Cerebellar cortex (tissue), 1 donor: ENCODE data around the gene NUP98.
"Not testable (repeated sequence)": the region's sequence is repeated elsewhere in the genome, so short reads cannot be mapped to it uniquely, and the experiment has no call there.

Source experiments
- DNase-seq: peaks from one replicate; pipeline ENCODE4 v3.0.0-alpha.2; 2015; ENCODE audit warnings: low spot score

The NUP98 gene

DNA sequence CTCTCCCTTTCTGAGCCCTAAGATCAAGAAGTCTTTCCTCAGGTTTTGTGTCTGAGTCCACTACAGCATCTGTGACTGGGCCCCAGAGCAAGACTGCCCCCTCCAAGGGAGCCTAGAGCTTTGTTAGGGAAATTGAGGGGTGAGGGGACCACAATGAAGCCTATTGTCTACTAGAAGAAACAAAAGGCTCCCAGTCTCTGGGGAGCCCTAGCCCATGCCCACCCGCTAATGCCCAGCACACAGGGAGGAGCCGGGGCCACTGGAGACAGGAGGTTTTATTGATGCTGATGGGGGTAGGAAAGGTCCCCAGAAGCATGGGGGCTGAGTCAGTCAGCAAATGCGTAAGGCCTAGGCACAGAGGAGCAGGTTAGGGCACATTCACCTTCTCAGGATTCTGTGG is 29.4 kb upstream of the NUP98 start:
- no peak for DNase-seq

DNA sequence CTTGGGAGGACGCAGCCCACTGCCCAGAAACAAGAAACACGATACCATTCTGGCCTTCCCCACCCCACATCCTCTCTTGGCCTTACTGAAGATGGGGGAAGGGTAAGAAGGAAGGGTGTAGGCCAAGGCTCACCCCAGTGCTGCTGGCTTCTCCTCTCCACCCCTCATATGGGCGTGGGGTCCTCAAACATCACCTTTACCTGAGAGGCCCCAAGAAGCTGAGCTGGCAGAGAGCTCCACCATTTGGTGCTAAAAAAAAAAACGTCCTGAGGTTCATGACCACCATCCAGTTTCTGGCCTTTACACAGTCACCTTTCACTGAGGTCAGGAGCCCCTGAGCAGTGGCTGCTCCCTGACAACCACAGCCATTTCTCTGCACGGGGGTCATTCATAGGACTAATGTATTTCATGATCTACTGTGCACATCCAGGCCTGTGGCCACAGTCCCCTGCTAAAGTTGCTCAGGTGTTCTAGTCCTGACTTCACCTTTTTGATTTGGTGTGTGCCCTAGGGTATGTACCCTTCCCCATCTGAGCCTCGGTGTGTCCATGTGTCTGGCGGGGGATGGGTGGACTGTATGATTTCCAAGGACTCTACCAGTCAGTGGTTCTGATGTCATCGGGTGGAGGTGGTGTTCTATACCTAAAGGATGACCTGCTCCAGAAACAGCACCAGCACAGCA is 28.3 kb upstream of the NUP98 start:
- DNase-seq: no peak

DNA sequence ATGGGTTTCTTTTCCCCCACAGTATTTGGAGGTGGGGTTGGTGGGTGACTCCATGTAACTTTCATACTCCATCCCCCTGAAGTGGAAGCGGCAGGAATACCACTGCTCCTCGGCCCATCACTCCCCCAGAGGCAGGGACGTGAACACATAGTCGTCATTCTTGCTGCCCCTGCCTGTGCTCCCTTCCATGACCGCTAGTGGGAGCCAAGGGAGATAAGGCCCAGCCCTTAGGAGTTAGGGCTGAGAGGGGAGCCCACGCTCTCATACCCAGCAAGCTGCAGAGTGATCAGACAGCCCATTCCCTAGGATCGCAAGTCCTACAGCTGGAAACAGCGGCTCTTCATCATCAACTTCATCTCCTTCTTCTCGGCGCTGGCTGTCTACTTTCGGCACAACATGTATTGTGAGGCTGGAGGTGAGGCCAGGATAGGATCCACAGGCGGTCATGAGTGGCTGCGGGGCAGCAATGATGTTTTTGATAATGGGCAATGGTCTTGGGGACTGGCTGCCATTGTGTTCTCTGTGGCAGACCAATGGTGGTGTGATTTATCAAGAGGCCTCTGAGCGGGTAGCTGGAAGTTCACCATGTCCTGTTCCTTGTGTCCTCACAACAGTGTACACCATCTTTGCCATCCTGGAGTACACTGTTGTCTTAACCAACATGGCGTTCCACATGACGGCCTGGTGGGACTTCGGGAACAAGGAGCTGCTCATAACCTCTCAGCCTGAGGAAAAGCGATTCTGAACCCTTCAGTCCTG is 27.5 kb upstream of the NUP98 start:
- DNase-seq: peak; percentile 74

DNA sequence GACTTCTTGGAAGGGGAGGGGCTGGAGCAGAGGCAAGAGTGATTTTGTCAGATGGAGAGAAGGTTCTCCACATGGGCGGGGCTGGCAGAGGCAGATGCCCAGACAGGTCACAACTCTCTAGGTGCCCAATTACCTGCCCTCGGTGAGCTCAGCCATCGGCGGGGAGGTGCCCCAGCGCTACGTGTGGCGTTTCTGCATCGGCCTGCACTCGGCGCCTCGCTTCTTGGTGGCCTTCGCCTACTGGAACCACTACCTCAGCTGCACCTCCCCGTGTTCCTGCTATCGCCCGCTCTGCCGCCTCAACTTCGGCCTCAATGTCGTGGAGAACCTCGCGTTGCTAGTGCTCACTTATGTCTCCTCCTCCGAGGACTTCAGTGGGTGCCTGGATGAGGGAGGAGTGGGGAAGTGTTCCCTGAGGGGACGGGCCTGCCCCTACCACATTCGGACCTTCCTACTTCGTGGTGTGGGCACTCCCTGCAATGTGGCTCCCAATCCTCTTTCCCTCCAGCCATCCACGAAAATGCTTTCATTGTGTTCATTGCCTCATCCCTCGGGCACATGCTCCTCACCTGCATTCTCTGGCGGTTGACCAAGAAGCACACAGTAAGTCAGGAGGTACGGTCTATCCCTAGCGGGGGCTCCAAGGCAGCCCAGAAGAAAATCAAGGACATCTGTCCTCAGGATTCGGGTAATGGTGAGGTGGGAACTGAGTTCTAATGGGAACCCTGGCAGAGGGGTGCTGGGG is 26.6 kb upstream of the NUP98 start:
- DNase-seq: no peak

DNA sequence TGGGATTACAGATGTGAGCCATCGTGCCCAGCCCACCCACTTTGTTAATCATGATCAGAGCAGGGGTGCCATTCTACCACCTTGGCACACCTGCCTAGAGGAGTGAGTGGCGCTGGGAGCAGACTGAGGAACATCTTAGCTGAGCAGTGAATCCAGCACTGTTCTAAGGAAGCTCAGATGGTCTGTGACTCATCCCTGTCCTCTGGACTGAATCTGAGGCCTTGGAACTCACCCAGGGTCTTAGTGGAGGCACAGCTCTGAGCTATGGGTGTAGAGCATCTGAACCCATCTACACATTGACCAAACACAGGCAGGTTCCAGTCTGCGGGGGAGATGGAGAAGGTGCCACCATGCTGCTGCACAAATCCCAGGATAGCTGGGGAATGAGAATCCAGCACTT is 25.9 kb upstream of the NUP98 start:
- no peak for DNase-seq

DNA sequence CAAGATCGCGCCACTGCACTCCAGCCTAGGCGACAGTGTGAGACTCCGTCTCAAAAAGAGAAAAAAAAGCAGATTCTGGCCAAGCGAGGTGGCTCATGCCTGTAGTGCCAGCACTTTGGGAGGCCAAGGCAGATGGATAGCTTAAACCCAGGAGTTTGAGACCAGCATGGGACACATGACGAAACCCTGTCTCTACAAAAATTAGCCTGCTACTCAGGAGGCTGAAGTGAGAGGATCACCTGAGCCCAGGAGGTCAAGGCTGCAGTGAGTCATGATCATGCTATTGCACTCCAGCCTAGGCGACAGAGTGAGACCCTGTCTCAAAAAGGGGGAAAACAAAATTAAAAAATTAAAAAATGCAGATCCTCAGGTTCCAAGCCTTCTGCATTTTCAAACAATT is 25.0 kb upstream of the NUP98 start:
- DNase-seq: no peak

DNA sequence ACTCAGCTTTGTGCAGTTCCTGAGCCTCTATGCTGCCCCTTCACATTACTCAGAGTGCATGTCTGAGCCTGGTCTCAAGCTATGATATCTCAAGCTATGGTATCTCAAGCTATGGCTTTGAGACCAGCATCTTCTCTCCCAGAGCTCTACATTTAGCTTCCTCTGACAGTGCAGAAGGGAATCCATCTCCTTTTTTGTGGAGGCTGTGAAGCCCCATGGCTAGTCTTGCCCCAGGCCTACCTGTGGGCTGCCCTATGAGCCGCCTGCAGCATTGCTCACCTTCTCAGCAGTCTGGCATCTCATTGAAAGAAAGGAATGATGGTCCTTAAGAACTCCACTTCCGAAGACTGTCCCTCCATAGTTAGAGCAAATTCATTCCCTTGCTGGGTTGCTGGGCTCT is 23.6 kb upstream of the NUP98 start:
- DNase-seq: no peak

DNA sequence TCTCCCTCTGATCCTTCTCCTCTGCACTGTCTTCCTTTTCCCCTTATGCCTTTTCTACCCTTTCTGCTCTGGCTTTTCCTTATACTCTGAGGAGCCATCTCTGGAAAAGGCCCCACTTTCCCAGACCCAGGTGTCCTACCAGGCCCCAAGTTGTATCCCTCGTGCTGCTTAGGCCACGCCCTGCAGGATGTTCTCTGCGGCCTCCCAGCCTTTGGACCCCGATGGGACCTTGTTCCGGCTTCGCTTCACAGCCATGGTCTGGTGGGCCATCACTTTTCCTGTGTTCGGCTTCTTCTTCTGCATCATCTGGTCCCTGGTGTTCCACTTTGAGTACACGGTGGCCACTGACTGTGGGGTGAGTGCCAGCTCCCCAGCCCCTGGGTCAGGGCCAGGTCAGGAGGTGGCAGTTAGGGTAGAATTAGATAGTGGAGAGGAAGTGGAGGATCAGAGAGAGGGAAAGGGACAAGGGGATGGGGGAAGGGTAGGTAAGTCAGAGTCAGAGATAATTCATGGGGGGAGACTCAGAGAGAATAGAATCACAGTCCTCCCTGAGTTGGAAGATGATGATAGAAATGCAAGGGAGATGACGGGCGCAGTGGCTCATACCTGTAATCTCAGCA is 19.9 kb upstream of the NUP98 start:
- no peak for DNase-seq

DNA sequence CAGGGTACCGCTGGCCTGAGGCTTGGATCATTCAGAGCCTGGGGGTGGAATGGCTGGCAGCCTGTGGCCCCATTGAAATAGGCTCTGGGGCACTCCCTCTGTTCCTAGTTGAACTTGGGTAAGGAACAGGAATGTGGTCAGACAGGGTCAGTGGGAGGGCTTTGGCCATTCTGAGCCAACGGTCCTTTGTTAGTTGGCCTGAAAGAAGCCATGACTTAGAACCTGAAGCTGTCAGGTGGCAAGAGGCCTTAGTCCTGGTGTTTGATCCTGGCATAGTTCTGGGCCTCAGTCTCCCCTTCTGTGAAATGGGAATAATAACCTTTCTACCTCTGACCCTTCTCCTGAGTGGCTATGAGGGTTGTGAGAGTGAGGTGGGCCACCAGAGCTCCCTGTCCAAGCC is 19.3 kb upstream of the NUP98 start:
- no peak for DNase-seq

DNA sequence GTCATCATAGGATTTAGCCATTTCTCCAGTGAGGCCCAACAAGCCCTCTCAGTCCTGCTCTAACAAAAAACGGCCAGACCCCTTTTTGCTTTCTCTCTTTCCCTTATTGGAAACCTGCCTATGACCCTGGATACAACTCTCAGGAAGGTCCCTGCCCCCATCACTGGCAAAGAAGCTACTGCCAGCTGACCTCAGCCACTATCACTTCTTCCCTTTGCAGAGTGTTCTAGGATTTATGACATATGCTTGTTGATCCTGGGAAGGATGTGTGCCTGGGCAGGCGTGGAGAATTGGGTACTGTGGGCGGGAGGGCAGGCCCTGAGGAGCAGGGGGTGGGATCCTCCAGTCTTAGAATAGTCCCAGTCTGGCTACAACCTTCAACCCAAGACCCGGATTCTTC is 18.5 kb upstream of the NUP98 start:
- no peak for DNase-seq

DNA sequence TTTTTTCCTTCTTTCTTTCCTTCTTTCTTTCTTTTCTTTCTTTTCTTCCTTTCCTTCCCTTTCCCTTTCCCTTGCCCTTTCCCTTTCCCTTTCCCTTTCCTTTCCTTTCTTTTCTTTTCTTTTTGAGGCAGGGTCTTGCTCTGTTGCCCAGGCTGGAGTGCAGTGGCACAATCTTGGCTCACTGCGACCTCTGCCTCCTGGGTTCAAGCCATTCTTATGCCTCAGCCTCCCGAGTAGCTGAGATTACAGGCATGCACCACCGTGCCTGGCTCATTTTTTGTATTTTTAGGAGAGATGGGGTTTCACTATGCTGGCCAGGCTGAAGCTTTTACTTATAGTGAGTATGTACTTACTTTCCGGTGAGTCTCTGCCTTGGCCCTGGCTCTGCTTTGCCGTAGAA is 17.5 kb upstream of the NUP98 start:
- DNase-seq: not testable (repeated sequence)

DNA sequence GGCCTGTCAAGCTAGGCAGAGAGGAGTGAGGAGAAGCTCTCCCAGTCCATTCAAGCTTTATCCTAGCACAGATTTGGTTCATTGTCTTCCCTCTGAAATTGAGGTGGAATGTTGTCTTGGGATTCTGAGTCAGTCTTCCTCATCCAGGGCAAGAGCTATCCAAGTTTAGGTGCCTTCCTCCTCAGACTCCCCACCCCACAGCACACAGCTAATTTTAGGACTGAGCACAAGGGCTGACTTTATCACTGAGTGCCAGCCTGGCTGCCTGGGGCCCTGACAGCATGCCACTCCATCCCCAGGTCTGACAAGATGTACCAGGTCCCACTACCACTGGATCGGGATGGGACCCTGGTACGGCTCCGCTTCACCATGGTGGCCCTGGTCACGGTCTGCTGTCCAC is 13.6 kb upstream of the NUP98 start:
- no peak for DNase-seq

DNA sequence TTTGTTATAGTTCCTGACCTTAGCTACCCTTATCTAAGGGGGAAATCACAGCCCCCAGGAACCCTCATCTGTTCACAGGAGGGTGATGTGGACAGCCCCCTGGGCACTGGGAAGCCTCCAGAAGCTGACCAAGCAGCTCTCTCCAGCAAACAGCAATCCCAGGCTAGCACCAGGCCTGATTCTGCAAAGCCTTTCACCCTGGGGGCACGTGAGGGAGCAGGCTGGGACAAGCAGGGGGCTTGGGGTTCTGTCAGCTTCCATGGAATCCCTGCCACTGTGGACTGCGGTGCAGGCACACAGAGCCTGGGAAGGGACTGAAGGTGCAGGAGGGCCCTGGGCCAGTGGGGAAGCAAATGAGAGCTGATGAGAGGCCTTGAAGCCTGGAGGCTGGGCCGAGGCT is 13.1 kb upstream of the NUP98 start:
- no peak for DNase-seq

DNA sequence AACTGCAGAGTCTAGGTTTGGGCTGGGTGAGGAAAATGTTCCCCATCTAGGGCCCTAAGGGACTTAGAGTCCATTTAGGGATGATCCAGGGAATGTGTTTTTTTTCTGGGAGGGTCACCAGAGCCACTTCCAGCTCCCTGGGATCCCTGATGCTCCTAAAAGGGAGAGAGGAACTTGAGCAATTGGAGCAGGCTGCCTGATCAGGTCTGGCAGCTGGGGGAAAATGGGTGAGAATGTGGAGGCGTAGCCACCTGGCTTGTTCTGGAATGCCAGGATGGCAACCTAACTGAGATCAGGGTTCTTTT is 12.2 kb upstream of the NUP98 start:
- DNase-seq: no peak

DNA sequence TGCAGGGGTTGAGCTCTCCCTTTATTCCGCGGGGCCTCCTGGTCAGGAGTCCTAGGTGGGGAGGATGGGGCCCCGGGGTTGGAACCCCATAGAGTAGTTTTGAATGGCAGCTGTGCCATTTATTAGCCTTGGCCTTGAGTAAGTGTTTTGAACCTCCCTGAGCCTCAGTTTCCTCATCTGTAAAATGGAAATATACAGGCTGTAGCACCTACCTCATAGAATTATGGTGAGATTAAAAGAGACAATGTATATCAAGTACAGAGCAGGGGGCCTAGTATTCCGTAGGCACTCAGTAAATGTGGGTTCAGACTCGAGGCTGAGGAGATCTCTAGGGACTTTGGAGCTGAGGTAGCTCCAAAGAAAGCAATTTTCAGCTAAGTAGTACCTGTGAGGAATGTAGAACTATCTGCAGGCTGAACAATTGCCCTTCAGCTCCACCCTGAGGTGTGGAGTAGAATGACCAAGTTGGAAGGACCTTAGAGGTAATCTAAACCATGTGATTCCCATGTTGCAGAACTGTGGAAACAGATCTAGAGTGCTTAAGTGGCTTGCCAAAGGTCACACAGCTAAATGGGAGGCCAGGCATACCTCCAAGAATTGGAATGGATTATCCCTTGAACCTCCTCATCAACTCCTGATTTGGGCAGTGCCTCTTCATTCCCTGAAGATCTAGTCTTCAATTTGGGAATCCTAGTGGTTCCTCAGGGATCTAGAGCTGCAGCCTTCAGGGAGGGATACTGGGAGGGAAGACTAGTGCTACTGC is 11.7 kb upstream of the NUP98 start:
- peak; percentile 78 for DNase-seq

DNA sequence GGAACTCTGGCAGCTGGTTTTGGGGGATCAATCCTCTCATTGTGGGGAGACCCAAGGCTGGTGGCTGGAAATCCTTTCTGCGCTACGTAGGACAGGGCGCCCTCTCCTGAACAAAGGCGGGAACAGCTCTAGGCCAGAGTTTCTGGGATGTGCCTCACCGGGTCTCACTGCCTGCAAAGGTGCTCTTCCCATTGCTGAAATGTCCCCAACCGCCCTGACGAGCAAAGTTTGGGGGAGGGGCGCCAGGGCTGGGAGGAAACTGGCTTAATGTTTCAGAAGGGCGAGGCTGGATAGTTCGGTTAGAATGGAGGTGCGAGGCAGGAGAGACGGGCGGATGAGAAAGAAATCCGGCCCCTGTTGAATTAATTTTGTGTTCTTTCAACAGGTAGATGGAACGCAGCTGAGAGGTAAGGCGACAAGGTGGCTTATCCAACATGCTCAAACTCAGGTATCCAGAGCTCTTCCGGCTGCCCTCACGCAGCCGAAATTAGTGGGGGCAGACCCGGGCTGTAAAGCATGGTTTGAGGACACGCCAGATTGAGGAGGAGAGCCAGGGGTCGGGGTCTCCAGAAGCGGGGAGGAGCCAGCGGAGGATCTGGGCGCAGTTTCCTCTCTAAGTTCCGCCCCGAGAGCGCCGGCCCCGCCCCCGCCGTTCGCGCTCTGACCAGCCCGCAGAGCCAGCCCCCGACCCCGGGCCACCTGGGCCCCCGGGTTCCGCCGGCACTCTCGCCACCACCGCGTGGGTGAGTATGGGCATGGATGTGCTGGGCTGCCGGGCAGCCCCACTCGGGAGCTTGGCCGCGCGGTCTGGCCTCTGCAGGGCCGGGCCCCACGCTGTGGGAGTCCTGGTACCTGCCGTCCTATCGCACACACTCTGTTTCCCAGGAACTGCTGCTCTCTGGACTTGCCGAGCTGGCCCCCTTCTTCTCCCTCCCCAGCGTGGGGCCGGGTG is 10.8 kb upstream of the NUP98 start, which contains the start of gene PGAP2:
TSS of gene PGAP2 (plus strand) at position 652 of the 952 bp plus-strand sequence. CDS start 2,700 bp downstream, outside the sequence.
- peak; percentile 78 for DNase-seq

DNA sequence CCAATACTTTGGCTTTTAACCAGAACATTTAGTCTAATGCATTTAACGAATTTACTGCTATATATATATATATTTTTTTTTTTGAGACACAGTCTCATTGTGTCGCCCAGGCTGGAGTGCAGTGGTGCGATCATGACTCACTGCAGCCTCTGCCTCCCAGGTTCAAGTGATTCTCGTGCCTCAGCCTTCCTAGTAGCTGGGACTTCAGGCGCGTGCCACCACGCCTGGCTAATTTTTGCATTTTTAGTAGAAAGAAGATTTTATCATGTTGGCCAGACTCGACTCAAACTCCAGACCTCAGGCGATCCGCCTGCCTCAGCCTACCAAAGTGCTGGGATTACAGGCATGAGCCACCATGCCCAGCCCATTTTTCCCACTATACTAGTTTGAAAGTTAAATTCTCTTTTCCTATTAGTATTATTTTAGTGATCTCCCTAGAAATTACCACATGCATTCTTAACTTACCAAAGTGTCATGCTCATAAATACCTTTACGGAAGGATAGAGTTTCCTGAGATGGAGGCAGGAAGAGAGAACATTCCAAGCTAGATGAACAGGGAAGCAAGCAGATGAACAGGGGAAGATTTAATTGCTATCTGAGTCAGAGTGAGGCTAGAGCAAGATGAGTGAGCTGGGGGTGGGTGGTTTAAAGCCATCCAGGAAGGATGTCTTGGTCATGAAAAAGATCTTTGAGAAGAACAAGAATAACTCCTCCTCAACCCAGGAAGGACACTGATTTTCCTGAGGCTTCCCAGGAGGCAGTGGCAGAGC is 6.6 kb upstream of the NUP98 start:
- no peak for DNase-seq

DNA sequence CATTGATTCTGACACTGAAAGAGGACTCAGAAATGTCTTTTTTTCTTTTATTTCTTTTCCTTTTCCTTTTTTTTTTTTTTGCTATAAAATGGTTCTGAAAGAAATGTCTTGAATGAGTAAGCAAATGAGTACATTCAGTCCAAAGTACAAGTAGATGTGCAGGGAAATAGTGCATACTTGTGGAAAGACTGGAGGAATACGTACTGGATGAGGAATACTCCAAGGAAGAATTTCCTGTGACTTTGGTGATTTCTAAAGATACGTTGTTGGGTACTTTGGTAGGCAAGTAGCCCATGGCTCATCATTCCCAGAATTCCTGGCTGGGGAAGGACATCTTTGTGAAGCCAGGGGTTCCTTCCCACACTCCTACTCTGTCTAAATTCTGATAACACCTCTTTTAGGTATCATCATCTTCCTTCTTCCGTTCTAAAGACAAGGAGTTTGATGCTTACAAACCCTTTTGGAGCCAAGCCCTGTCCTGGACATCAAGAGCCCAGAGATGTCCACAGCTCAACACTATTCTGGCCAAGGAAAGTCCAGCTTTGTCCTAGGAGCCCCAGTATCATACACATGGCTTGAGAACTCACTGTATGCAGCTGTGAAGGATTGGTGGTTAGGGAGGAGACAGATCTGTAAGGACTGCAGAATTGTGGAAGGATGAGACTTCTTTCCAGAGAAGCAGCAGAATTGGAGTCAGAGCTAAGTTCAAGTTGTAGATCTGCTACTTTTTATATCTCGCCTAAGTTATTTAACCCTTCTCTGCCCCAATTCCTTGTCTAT is 4.8 kb upstream of the NUP98 start:
- DNase-seq: no peak

DNA sequence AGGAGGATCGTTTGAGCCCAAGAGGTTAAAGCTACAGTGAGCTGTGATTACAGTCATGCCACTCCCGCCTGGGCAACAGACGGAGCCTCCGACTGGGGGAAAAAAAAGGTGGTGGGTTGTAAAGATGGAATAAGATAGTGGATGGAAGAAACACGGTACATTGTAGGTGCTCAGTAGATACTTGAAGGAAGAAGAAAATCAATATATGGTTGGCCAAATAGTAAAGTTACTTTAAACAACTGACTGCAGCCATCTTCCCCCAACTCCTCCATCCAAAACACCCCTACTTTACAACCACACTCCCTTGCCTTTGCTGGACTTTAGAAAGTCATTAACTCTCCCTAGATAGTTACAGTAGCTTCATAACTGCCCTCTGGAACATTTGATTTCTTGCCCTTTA is 2.5 kb upstream of the NUP98 start:
- DNase-seq: no peak
